CD4-positive, alpha-beta T cell (primary cell): ENCODE results near the gene PLCD3. TPM values are rescaled to one million over a fixed set of nuclear protein-coding genes. Genes with fewer than 3 reads are reported as not detected.

ENCODE experiments used
- ATAC-seq: fragments of 200-7000 bp; cut with Tn5 transposase; one replicate; pipeline ENCODE4 v1.10.0; 2022; ENCODE audit warnings: mild to moderate bottlenecking; ENCODE audit not compliant: poor library complexity
- CTCF ChIA-PET: fragments of 350-600 bp; sonication (Branson Sonifier 250); formaldehyde crosslinking; loops from one replicate; lab custom pipeline; 2021; ENCODE audit warnings: antibody characterized with exemption, inconsistent platforms; lab: Charles Lee
- POLR2A ChIA-PET: fragments of 350-600 bp; sonication (Branson Sonifier 250); formaldehyde crosslinking; loops from one replicate; lab custom pipeline; 2021; ENCODE audit warnings: antibody characterized with exemption, inconsistent platforms; lab: Charles Lee
- DNase-seq, 14 experiments: peaks; one replicate each; pipeline ENCODE4 v3.0.0-alpha.2; 2013 to 2020; ENCODE audit warnings: mixed read lengths in 2 of 14
- H3K27ac ChIP-seq, 2 donors: one replicate each; pipeline versions ENCODE4 v1.5.1 to v1.7.0; 2013; ENCODE audit warnings: low read length in 2 of 2, low read depth in 1 of 2, mild to moderate bottlenecking in 1 of 2
- H3K27me3 ChIP-seq, 2 experiments: 1 replicate in 1 of 2; 2 replicates in 1 of 2; pipeline versions ENCODE4 v1.6.1 to v1.7.0; 2013; ENCODE audit warnings: low read length in 2 of 2, control low read depth in 1 of 2, mild to moderate bottlenecking in 1 of 2, moderate library complexity in 1 of 2; ENCODE audit not compliant: insufficient read depth in 2 of 2, control insufficient read depth in 1 of 2
- H3K36me3 ChIP-seq: one replicate; pipeline ENCODE4 v1.6.1; 2013; ENCODE audit warnings: low read length, control low read depth; ENCODE audit not compliant: insufficient read depth
- H3K4me1 ChIP-seq: one replicate; pipeline ENCODE4 v1.6.1; 2013; ENCODE audit warnings: low read length, control low read depth; ENCODE audit not compliant: insufficient read depth
- H3K4me3 ChIP-seq: one replicate; pipeline ENCODE4 v1.5.1; 2013; ENCODE audit warnings: mild to moderate bottlenecking, low read length, moderate library complexity
- H3K9me3 ChIP-seq, 2 experiments: 1 replicate in 1 of 2; 2 replicates in 1 of 2; pipeline versions ENCODE4 v1.6.1 to v1.7.0; 2013; ENCODE audit warnings: low read length in 2 of 2, mild to moderate bottlenecking in 2 of 2, control low read depth in 1 of 2, moderate library complexity in 1 of 2; ENCODE audit not compliant: control insufficient read depth in 1 of 2, insufficient read depth in 1 of 2
- H3K27ac Mint-ChIP-seq: one replicate; pipeline ENCODE4 v1.8.0; 2020; ENCODE audit warnings: mixed read lengths
- H3K27me3 Mint-ChIP-seq: one replicate; pipeline ENCODE4 v1.8.0; 2021; ENCODE audit warnings: mixed read lengths
- H3K36me3 Mint-ChIP-seq: one replicate; pipeline ENCODE4 v1.8.0; 2021; ENCODE audit warnings: low read depth, mixed read lengths
- H3K4me1 Mint-ChIP-seq: one replicate; pipeline ENCODE4 v1.8.0; 2021; ENCODE audit warnings: low read depth, mixed read lengths
- H3K4me3 Mint-ChIP-seq: one replicate; pipeline ENCODE4 v1.8.0; 2020; ENCODE audit warnings: mild to moderate bottlenecking, mixed read lengths
- H3K9me3 Mint-ChIP-seq: one replicate; pipeline ENCODE4 v1.8.0; 2020; ENCODE audit warnings: mixed read lengths
- CTCF ChIP-seq: fragments of 200-600 bp; IDR thresholded peaks from one replicate; pipeline ENCODE4 v1.8.0; 2022; ENCODE audit warnings: antibody characterized with exemption, mild to moderate bottlenecking
- intact Hi-C, 2 experiments: fragments of 100-400 bp; cut with DNase I in 1 of 2; cut with micrococcal nuclease in 1 of 2; formaldehyde crosslinking; loops; one replicate each; pipeline versions ENCODE4 v1.15.1 to v1.9.0; 2023 to 2025; cut with DNase I, micrococcal nuclease
- total RNA-seq, 174 experiments: library from RNA in 2 of 174; stranded (reverse) in 2 of 174; gene quantifications; one replicate each; pipeline ENCODE4 v1.2.3 and lab custom pipeline; 2021 to 2026

Gene PLCD3
- total RNA-seq, 2 experiments from 2014 or later = 1.8 to 2.4 TPM

DNA sequence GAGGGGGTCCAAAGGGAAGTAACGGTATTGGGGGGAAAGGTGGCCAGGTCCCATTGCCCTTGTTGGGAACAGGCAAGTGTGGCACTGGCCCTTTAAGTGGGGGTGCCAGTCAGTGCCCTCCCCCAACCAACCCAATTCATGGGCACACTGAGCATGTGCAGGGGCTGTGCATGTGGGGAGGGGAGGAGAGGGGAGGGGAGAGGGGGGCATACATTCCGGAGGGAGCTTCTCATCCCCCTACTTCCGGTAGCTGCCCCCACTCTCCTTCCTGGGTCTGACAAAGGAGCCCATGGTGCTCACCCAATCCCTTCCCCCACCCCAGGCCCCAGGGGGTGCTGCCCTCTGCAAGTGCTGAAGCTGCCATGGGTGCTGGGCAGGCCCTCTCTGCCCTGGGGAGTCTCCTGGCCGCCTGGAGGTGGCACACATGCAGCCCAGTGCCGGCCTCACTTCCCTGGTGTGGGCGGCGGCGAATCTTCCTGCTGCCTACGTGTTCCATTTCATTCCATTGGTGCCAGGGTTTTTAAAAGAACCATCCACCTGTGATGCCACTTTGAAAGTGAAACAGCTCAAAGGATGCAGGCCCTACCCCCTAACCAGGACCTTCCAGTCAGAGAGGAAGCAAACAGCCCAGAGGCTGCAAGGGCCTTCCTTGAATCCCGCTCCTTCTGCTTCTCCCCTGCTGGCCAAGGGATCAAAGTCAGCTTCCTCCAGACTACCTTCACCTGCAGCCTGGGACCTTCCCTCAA, 40.4 kb upstream of the PLCD3 start:
- peak overlapping the region; percentile 76 for H3K27ac Mint-ChIP-seq
- H3K4me3 Mint-ChIP-seq = peak overlapping the region; percentile 83
- peak; percentile 46 for TF ChIP-seq CTCF
- CTCF ChIA-PET = interaction anchor here (1.0 to 2.3 kb wide), 5 partner anchors 21 to 37 kb away, joined by 4 to 13 read pairs (median 5); partner anchors contain the start of genes ACBD4 and HEXIM1
- DNase-seq = peak; percentile 11 to 75 (median 52)
- no peaks in the 10 kb centered on the region for H3K36me3 ChIP-seq
- peak overlapping the region; percentile 45 for H3K4me3 ChIP-seq
- H3K9me3 ChIP-seq = no peaks in the 10 kb centered on the region
- H3K4me1 Mint-ChIP-seq = peaks cover 26% of the 10 kb centered on the region
- no peaks in the 10 kb centered on the region for H3K36me3 Mint-ChIP-seq
- intact Hi-C loops = loop anchor here in 1 of 2 experiments (2.0 kb wide), 1 partner anchor 20 kb away; no protein-coding TSS in a partner anchor
- POLR2A ChIA-PET = interaction anchor here (0.7 to 5.9 kb wide), 16 partner anchors 10 to 144 kb away, joined by 3 to 122 read pairs (median 5); partner anchors contain the start of genes ACBD4, HEXIM1, HEXIM2 and MAP3K14
- H3K27me3 Mint-ChIP-seq = no peaks in the 10 kb centered on the region
- peak overlapping the region in 1 of 2 donors; percentile 44 for H3K27ac ChIP-seq
- peaks cover 23% of the 10 kb centered on the region for H3K4me1 ChIP-seq
- no peaks in the 10 kb centered on the region for H3K27me3 ChIP-seq
- H3K9me3 Mint-ChIP-seq = no peaks in the 10 kb centered on the region
- ATAC-seq = peak; percentile 83

DNA sequence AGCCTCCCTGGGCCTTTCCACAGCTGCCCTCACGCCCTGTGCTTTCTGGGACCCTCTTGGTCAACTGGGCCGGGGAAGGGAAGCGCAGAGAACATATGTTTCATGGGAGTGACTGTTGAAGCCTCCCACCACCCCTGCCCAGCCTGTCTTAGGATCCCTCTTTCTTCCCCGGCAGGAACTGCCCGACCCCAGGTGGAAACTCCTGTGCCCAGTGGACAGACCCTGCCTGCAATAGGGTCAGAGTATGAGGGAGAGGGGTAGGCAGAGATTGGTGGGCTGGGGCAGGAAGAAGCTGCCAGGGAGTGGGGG, 39.9 kb upstream of the PLCD3 start:
- ChIA-PET CTCF (interaction anchor here (1.2 to 2.3 kb wide), 4 partner anchors 20 to 37 kb away, joined by 4 to 13 read pairs (median 5); partner anchors contain the start of genes ACBD4 and HEXIM1), POLR2A (interaction anchor here (0.8 to 5.9 kb wide), 7 partner anchors 10 to 145 kb away, joined by 3 to 122 read pairs (median 8); partner anchors contain the start of genes ACBD4, HEXIM1, HEXIM2 and MAP3K14)
- no peak for TF ChIP-seq CTCF
- H3K9me3 ChIP-seq = no peaks in the 10 kb centered on the region
- ATAC-seq (no peak), DNase-seq (no peak)
- H3K4me3 ChIP-seq = peak overlapping the region; percentile 45
- H3K27me3 ChIP-seq = no peaks in the 10 kb centered on the region
- H3K27me3 Mint-ChIP-seq = no peaks in the 10 kb centered on the region
- intact Hi-C loops = loop anchor here in 1 of 2 experiments (2.0 kb wide), 1 partner anchor 19 kb away; no protein-coding TSS in a partner anchor
- H3K4me1 Mint-ChIP-seq = peaks cover 26% of the 10 kb centered on the region
- H3K9me3 Mint-ChIP-seq = no peaks in the 10 kb centered on the region
- H3K4me3 Mint-ChIP-seq = peak overlapping the region; percentile 83
- H3K4me1 ChIP-seq = peaks cover 23% of the 10 kb centered on the region
- peak overlapping the region in 1 of 2 donors; percentile 15 for H3K27ac ChIP-seq
- no peaks in the 10 kb centered on the region for H3K36me3 ChIP-seq
- peak overlapping the region; percentile 76 for H3K27ac Mint-ChIP-seq
- no peaks in the 10 kb centered on the region for H3K36me3 Mint-ChIP-seq

DNA sequence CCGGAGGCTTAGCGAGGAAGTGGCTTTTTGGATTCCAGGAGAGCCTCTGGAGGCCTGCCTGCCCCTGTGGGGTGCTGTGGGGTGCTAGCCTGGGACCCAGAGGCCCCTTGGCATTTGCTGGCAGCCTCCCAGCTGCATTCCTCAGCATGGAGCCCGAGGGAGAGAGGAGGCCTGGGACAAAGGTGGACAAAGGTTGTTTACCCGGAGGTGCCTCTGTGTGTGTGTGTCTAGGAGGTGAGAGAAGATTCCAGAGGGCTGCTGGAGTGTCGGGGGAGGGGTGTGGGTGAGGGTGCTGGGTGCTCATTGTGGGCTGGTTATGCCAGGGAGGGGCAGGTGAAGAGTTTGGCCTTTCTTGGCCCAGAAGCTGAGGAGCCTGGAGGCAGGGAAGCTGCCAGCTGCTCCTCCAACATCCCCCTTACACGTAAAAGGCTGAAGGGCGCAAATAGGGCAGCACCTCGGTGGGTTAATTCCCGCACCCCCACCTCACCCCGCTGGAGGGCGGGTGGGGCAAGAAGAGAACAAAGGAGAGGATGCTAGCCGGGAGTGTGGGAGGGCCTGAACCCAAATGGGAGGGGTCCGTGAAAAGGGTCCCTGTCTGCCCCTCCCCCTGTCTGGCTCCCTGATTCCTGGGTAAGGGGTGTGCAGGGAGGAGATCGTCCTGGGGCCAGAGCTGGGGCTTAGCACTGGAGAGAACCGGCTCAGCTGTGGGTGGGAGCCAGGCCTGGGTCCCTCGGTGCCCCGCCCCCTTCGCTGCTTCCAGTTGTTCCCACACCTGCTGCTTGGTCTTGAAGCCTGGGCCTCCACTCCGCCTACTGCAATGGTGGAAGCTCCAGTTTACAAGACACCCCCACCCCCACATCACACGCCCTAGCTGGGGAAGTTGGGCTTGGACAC, 39.3 kb upstream of the PLCD3 start:
- Histone ChIP-seq H3K36me3 (no peaks in the 10 kb centered on the region), H3K27me3 (no peaks in the 10 kb centered on the region), H3K9me3 (no peaks in the 10 kb centered on the region), H3K4me3 (peak overlapping the region; percentile 45), H3K4me1 (peaks cover 23% of the 10 kb centered on the region), H3K27ac (no peak overlapping the region)
- intact Hi-C loops = loop anchor here in 1 of 2 experiments (2.0 kb wide), 1 partner anchor 19 kb away; no protein-coding TSS in a partner anchor
- ChIA-PET POLR2A (interaction anchor here (0.8 to 5.9 kb wide), 4 partner anchors 9 to 22 kb away, joined by 3 to 122 read pairs (median 50); partner anchors contain the start of genes HEXIM1 and HEXIM2), CTCF (interaction anchor here (1.2 to 2.3 kb wide), 3 partner anchors 20 to 36 kb away, joined by 4 to 13 read pairs (median 5); partner anchors contain the start of gene ACBD4)
- no peak for ATAC-seq
- DNase-seq = peak in 1 of 14 experiments; percentile 25
- Mint-ChIP-seq H3K27me3 (no peaks in the 10 kb centered on the region), H3K9me3 (no peaks in the 10 kb centered on the region), H3K36me3 (no peaks in the 10 kb centered on the region), H3K4me1 (peaks cover 26% of the 10 kb centered on the region), H3K27ac (peak overlapping the region; percentile 76), H3K4me3 (peak overlapping the region; percentile 83)
- TF ChIP-seq CTCF = no peak
